Mesenchymal stem cell (in vitro differentiated cells and primary cell): Measurements from ENCODE around the gene ACTRT3.
A peak's percentile ranks its signal among the peaks of the same experiment; 100 is the strongest.

Experiments
- DNase-seq: peaks from one replicate; pipeline ENCODE4 v3.0.0-alpha.2; 2013
- H2AFZ ChIP-seq: one replicate; pipeline ENCODE4 v1.6.1; 2013; ENCODE audit warnings: low read depth, mild to moderate bottlenecking, control low read depth, inconsistent platforms, low read length, moderate library complexity
- H2AK5ac ChIP-seq: 2 replicates; pipeline ENCODE4 v1.6.1; 2013; ENCODE audit warnings: low read length, moderate library complexity, mild to moderate bottlenecking, inconsistent platforms; ENCODE audit not compliant: severe bottlenecking
- H2BK120ac ChIP-seq: one replicate; pipeline ENCODE4 v1.6.1; 2013; ENCODE audit warnings: low read depth, mild to moderate bottlenecking, inconsistent platforms, low read length, moderate library complexity
- H2BK12ac ChIP-seq, 2 experiments: one replicate each; pipeline ENCODE4 v1.6.1; 2013; ENCODE audit warnings: inconsistent platforms in 2 of 2, low read length in 2 of 2, mild to moderate bottlenecking in 2 of 2, moderate library complexity in 2 of 2, control low read depth in 1 of 2
- H2BK15ac ChIP-seq: one replicate; pipeline ENCODE4 v1.6.1; 2013; ENCODE audit warnings: mild to moderate bottlenecking, low read depth, inconsistent platforms; ENCODE audit not compliant: poor library complexity, severe bottlenecking
- H2BK5ac ChIP-seq: 2 replicates; pipeline ENCODE4 v1.6.1; 2013; ENCODE audit warnings: low read depth, mild to moderate bottlenecking, low read length, control low read depth, inconsistent platforms; ENCODE audit not compliant: poor library complexity, severe bottlenecking
- H3K14ac ChIP-seq, 2 experiments: one replicate each; pipeline ENCODE4 v1.6.1; 2013; ENCODE audit warnings: inconsistent platforms in 2 of 2, low read length in 2 of 2, control low read depth in 1 of 2, mild to moderate bottlenecking in 1 of 2, moderate library complexity in 1 of 2
- H3K18ac ChIP-seq, 2 experiments: one replicate each; pipeline ENCODE4 v1.6.1; 2013; ENCODE audit warnings: inconsistent platforms in 2 of 2, low read length in 2 of 2, control low read depth in 1 of 2, low read depth in 1 of 2, mild to moderate bottlenecking in 1 of 2
- H3K23ac ChIP-seq, 2 experiments: one replicate each; pipeline ENCODE4 v1.6.1; 2013; ENCODE audit warnings: inconsistent platforms in 2 of 2, low read length in 2 of 2, mild to moderate bottlenecking in 2 of 2, moderate library complexity in 2 of 2, control low read depth in 1 of 2
- H3K27ac ChIP-seq: 2 replicates; pipeline ENCODE4 v1.5.1; 2013; ENCODE audit warnings: mild to moderate bottlenecking, moderate library complexity, low read length, control low read depth, inconsistent platforms; ENCODE audit not compliant: poor library complexity, severe bottlenecking
- H3K27me3 ChIP-seq, 2 experiments: 2 replicates each; pipeline versions ENCODE4 v1.6.1 to v1.7.0; 2013; ENCODE audit warnings: low read length in 2 of 2, mild to moderate bottlenecking in 2 of 2, moderate library complexity in 2 of 2, control low read depth in 1 of 2, inconsistent platforms in 1 of 2; ENCODE audit not compliant: control insufficient read depth in 1 of 2, insufficient read depth in 1 of 2
- H3K36me3 ChIP-seq, 2 experiments: 2 replicates each; pipeline versions ENCODE4 v1.6.1 to v1.7.0; 2013; ENCODE audit warnings: low read length in 2 of 2, control low read depth in 1 of 2, inconsistent platforms in 1 of 2, low read depth in 1 of 2, mild to moderate bottlenecking in 1 of 2; ENCODE audit not compliant: insufficient read depth in 2 of 2, control insufficient read depth in 1 of 2
- H3K4ac ChIP-seq, 2 experiments: one replicate each; pipeline ENCODE4 v1.6.1; 2013; ENCODE audit warnings: inconsistent platforms in 2 of 2, low read length in 2 of 2, mild to moderate bottlenecking in 2 of 2, moderate library complexity in 2 of 2, control low read depth in 1 of 2, low read depth in 1 of 2
- H3K4me1 ChIP-seq: 2 replicates; pipeline ENCODE4 v1.6.1; 2013; ENCODE audit warnings: low read depth, low read length, control low read depth; ENCODE audit not compliant: control insufficient read depth, insufficient read depth
- H3K4me2 ChIP-seq: 2 replicates; pipeline ENCODE4 v1.6.1; 2013; ENCODE audit warnings: low read length, mild to moderate bottlenecking, inconsistent platforms; ENCODE audit not compliant: poor library complexity, severe bottlenecking
- H3K4me3 ChIP-seq, 2 experiments: 2 replicates each; pipeline versions ENCODE4 v1.5.1 to v1.7.0; 2013; ENCODE audit warnings: low read length in 2 of 2, mild to moderate bottlenecking in 2 of 2, control low read depth in 1 of 2, low read depth in 1 of 2; ENCODE audit not compliant: insufficient read depth in 1 of 2
- H3K79me1 ChIP-seq: replicated peaks from 2 replicates; pipeline ENCODE4 v1.6.1; 2013; ENCODE audit warnings: mild to moderate bottlenecking, control low read depth, low read length, inconsistent platforms; ENCODE audit not compliant: poor library complexity, severe bottlenecking
- H3K9ac ChIP-seq: 2 replicates; pipeline ENCODE4 v1.7.0; 2013; ENCODE audit warnings: mild to moderate bottlenecking, low read length, moderate library complexity
- H3K9me3 ChIP-seq: 2 replicates; pipeline ENCODE4 v1.7.0; 2013; ENCODE audit warnings: mild to moderate bottlenecking, low read length; ENCODE audit not compliant: control insufficient read depth
- H4K8ac ChIP-seq: one replicate; pipeline ENCODE4 v1.6.1; 2013; ENCODE audit warnings: inconsistent platforms, mild to moderate bottlenecking, low read length, moderate library complexity
- H4K91ac ChIP-seq: one replicate; pipeline ENCODE4 v1.6.1; 2013; ENCODE audit warnings: mild to moderate bottlenecking, low read length, inconsistent platforms
- WGBS: methylation state at CpG from one replicate; pipeline ENCODE4 v1.1.7; 2013; ENCODE audit warnings: mixed read lengths; 5-methylcytosine and 5-hydroxymethylcytosine counted together

The ACTRT3 gene

DNA sequence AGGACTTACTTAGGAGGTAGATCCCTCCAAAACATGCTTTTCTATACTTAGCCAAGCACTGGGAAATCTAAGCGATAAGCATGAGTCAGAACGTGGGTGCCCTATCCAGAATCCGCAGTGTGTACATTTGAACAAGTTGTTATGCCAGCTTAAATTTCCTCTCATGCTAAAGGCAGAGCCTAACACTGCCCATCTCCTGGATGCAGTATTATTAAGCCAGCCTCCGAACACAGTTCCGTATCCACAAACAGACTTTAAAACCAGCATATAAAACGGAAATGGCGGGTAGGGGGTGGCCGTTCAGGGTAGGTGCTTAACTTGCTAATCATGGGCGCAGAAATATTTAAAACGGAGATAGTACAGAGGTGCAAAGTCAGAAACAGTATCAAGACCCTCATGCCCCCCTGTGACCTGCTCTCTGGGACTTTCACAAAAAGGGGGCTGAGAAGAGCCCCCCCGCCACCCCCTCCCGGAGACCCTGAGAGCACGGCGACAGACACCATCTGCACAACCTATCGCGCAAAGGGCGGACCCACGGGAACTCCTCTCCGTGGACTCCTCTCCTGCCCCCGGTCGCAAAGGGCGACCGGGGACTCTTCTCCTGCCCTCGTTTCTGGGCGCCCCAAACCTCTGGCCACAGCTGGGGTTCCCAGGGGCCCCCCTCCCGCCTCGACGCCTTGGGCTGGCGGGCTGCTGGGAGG is 42.4 kb upstream of the ACTRT3 start:
- Histone ChIP-seq H3K27me3 (no peaks in the 10 kb centered on the region), H3K4me1 (peaks cover 11% of the 10 kb centered on the region), H2BK15ac (peak overlapping the region; percentile 96), H3K4me3 (peak overlapping the region; percentile 51 to 77), H3K36me3 (peaks cover 3 to 4% of the 10 kb centered on the region in 2 experiments), H2BK5ac (no peak overlapping the region), H3K27ac (no peak overlapping the region), H3K4me2 (peak overlapping the region; percentile 94), H2BK120ac (no peak overlapping the region), H3K9me3 (peaks cover 7% of the 10 kb centered on the region), H3K79me1 (no peaks in the 10 kb centered on the region), H2AK5ac (no peak overlapping the region), H3K18ac (peak overlapping the region; percentile 97 to 100), H3K14ac (peak overlapping the region in 1 of 2 experiments; percentile 44), H3K4ac (peak overlapping the region; percentile 0 to 93), H3K9ac (peak overlapping the region; percentile 88), H2AFZ (peak overlapping the region; percentile 85), H3K23ac (peak overlapping the region in 1 of 2 experiments; percentile 66), H4K91ac (peak overlapping the region; percentile 99), H4K8ac (peak overlapping the region; percentile 100), H2BK12ac (peak overlapping the region in 1 of 2 experiments; percentile 51)
- 6% methylated on average over 26 of the region's 29 CpGs for WGBS
- peak; percentile 74 for DNase-seq

DNA sequence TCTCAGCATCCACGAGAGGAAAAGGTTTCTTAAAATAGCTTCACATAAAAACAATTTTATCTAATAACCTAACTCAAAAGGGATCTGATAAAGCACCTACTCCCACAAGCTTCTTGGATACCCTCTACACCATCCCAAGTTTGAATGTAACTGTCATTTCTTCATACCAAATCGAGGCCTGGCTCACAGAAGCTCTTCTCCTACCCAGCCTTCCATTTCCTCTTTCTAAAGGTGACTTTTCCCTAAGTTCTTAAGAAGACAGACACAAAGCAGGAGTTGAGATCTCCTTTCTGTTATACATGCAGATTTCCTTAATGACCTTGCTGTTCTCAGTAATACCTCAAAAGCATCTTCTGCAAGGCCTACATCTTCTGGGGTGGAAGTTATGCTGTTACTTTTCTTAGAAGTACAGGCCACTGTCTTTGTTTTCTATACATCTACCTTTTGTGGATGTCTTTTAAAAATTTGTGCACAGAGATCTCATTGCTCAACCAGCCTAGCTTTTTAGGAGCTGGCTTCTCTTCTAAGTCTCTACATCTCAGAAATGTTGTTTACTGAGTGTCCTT is 40.0 kb upstream of the ACTRT3 start:
- no peak overlapping the region for H3K23ac ChIP-seq
- no peak overlapping the region for H3K9ac ChIP-seq
- no peak overlapping the region for H3K27ac ChIP-seq
- H3K4me3 ChIP-seq: no peak overlapping the region
- no peak overlapping the region for H2BK15ac ChIP-seq
- H3K36me3 ChIP-seq: peaks cover 3 to 4% of the 10 kb centered on the region in 2 experiments
- WGBS: 87% methylated on average over 2 of the region's 2 CpGs
- H3K9me3 ChIP-seq: no peaks in the 10 kb centered on the region
- no peaks in the 10 kb centered on the region for H3K79me1 ChIP-seq
- H2AK5ac ChIP-seq: no peak overlapping the region
- no peak overlapping the region for H3K4me2 ChIP-seq
- H3K27me3 ChIP-seq: no peaks in the 10 kb centered on the region
- H3K4ac ChIP-seq: no peak overlapping the region
- no peak overlapping the region for H2BK120ac ChIP-seq
- no peak overlapping the region for H4K91ac ChIP-seq
- H2AFZ ChIP-seq: no peak overlapping the region
- H4K8ac ChIP-seq: no peak overlapping the region
- H3K18ac ChIP-seq: no peak overlapping the region
- H3K14ac ChIP-seq: no peak overlapping the region
- no peak for DNase-seq
- H2BK5ac ChIP-seq: no peak overlapping the region
- H3K4me1 ChIP-seq: peaks cover 11% of the 10 kb centered on the region
- no peak overlapping the region for H2BK12ac ChIP-seq

DNA sequence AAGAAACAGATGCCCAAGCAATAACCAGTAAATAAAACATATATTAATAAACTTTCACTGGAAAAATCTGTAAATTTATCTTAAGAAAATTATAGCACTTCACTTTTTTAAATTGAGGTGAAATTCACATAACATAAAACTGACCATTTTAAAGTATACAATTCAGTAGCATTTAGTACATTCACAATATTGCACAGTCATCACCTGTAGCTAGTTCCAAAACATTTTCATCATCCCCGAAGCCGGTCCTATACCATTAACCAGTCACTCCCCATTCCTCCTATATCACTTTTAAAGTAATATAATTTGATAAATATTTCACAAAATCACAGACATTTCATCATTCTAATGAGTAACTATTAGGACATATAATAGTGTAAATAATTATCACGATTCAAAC is 35.3 kb upstream of the ACTRT3 start:
- Histone ChIP-seq H3K4me2 (no peak overlapping the region), H3K14ac (no peak overlapping the region), H2AK5ac (no peak overlapping the region), H3K23ac (no peak overlapping the region), H2BK5ac (no peak overlapping the region), H3K79me1 (no peaks in the 10 kb centered on the region), H3K27ac (no peak overlapping the region), H3K4ac (no peak overlapping the region), H2AFZ (no peak overlapping the region), H2BK120ac (no peak overlapping the region), H3K9me3 (no peaks in the 10 kb centered on the region), H4K8ac (no peak overlapping the region), H3K4me3 (no peak overlapping the region), H3K18ac (no peak overlapping the region), H3K27me3 (no peaks in the 10 kb centered on the region), H3K9ac (no peak overlapping the region), H4K91ac (no peak overlapping the region), H2BK15ac (no peak overlapping the region), H3K4me1 (no peaks in the 10 kb centered on the region), H3K36me3 (peaks cover 4 to 31% of the 10 kb centered on the region in 2 experiments), H2BK12ac (no peak overlapping the region)
- no CpG with 5 or more reads among the region's 3 CpGs for WGBS
- no peak for DNase-seq

DNA sequence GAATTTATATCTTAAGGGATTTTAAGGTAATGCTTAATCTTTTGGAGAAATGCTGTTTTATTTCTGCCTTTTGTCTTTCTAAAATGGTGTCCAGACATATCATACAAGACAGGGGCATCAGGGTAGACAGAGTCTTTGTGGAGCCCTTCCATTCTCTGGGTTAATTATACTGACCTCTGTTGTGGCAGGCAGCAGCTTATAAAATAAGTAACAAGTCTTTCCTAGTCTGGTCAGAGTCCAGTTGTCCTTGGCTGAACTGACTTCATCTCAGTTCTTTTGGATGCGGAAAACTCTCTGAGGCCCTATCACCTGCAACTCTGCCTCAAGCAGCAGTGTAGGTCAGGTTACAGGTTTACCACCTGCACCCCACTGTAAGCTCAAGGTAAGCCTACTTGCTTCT is 23.0 kb upstream of the ACTRT3 start:
- H2AFZ ChIP-seq: no peak overlapping the region
- H4K91ac ChIP-seq: no peak overlapping the region
- peaks cover 6% of the 10 kb centered on the region for H3K79me1 ChIP-seq
- 100% methylated on average over 1 of the region's 1 CpG for WGBS
- DNase-seq: no peak
- peaks cover 3 to 56% of the 10 kb centered on the region in 2 experiments for H3K36me3 ChIP-seq
- no peak overlapping the region for H3K23ac ChIP-seq
- H4K8ac ChIP-seq: no peak overlapping the region
- H3K4me1 ChIP-seq: no peaks in the 10 kb centered on the region
- no peaks in the 10 kb centered on the region for H3K27me3 ChIP-seq
- no peak overlapping the region for H3K4ac ChIP-seq
- no peak overlapping the region for H3K27ac ChIP-seq
- H2AK5ac ChIP-seq: no peak overlapping the region
- no peak overlapping the region for H2BK5ac ChIP-seq
- no peak overlapping the region for H2BK120ac ChIP-seq
- H3K9ac ChIP-seq: no peak overlapping the region
- H2BK15ac ChIP-seq: no peak overlapping the region
- H3K4me3 ChIP-seq: no peak overlapping the region
- no peaks in the 10 kb centered on the region for H3K9me3 ChIP-seq
- H2BK12ac ChIP-seq: no peak overlapping the region
- no peak overlapping the region for H3K4me2 ChIP-seq
- no peak overlapping the region for H3K14ac ChIP-seq
- H3K18ac ChIP-seq: no peak overlapping the region
